HUES64 (cell line): ENCODE data around the gene SLC26A5.
"Not testable (repeated sequence)": the region's sequence is repeated elsewhere in the genome, so short reads cannot be mapped to it uniquely, and the experiment has no call there.

Experiments used
- H3K27ac ChIP-seq: 2 replicates; pipeline ENCODE4 v1.7.0; 2013; ENCODE audit warnings: low read depth, low read length, inconsistent platforms
- H3K27me3 ChIP-seq: 2 replicates; pipeline ENCODE4 v1.6.1; 2013; ENCODE audit warnings: mild to moderate bottlenecking, low read length; ENCODE audit not compliant: insufficient read depth
- H3K36me3 ChIP-seq: 2 replicates; pipeline ENCODE4 v1.6.1; 2013; ENCODE audit warnings: mild to moderate bottlenecking, low read length; ENCODE audit not compliant: insufficient read depth
- H3K4me1 ChIP-seq: 2 replicates; pipeline ENCODE4 v1.6.1; 2013; ENCODE audit warnings: mild to moderate bottlenecking, low read length, moderate library complexity; ENCODE audit not compliant: insufficient read depth
- H3K4me3 ChIP-seq: 2 replicates; pipeline ENCODE4 v1.5.1; 2013; ENCODE audit warnings: mild to moderate bottlenecking, low read length, moderate library complexity
- H3K9ac ChIP-seq: 2 replicates; pipeline ENCODE4 v1.6.1; 2013; ENCODE audit warnings: mild to moderate bottlenecking, low read depth, low read length
- H3K9me3 ChIP-seq: 2 replicates; pipeline ENCODE4 v1.6.1; 2013; ENCODE audit warnings: low read depth, low read length; ENCODE audit not compliant: insufficient read depth
- WGBS: fragments of 150-250, 120-280 bp; methylation state at CpG from one replicate; pipeline ENCODE4 v1.1.7; 2013; ENCODE audit warnings: missing lambda C conversion rate; 5-methylcytosine and 5-hydroxymethylcytosine counted together

Gene SLC26A5

GRCh38 chr7:103445228-103446048 is 569 bp downstream of the SLC26A5 start:
- peaks cover 9% of the 10 kb centered on the region for H3K4me1 ChIP-seq
- no peak overlapping the region for H3K9ac ChIP-seq
- WGBS = 12% methylated on average over 48 of the region's 48 CpGs
- H3K9me3 ChIP-seq = no peaks in the 10 kb centered on the region
- H3K4me3 ChIP-seq = peak overlapping the region; percentile 51
- H3K27me3 ChIP-seq = peaks cover 61% of the 10 kb centered on the region
- H3K36me3 ChIP-seq = no peaks in the 10 kb centered on the region
- H3K27ac ChIP-seq = no peak overlapping the region

- H3K9ac ChIP-seq = no peak overlapping the region
- H3K4me3 ChIP-seq = no peak overlapping the region
- H3K4me1 ChIP-seq = peaks cover 4% of the 10 kb centered on the region
- 94% methylated on average over 8 of the region's 8 CpGs for WGBS
- H3K27ac ChIP-seq = no peak overlapping the region
- H3K27me3 ChIP-seq = peaks cover 37% of the 10 kb centered on the region
- no peaks in the 10 kb centered on the region for H3K36me3 ChIP-seq
- no peaks in the 10 kb centered on the region for H3K9me3 ChIP-seq
Observed at GRCh38 chr7:103439661-103440060, 6.3 kb downstream of the SLC26A5 start.

GRCh38 chr7:103437623-103438022 is 8.4 kb downstream of the SLC26A5 start:
- Histone ChIP-seq H3K9me3 (no peaks in the 10 kb centered on the region), H3K9ac (no peak overlapping the region), H3K4me3 (no peak overlapping the region), H3K4me1 (no peaks in the 10 kb centered on the region), H3K27me3 (peaks cover 17% of the 10 kb centered on the region), H3K36me3 (no peaks in the 10 kb centered on the region), H3K27ac (no peak overlapping the region)
- WGBS = 50% methylated on average over 1 of the region's 1 CpG

- no peaks in the 10 kb centered on the region for H3K36me3 ChIP-seq
- no peak overlapping the region for H3K27ac ChIP-seq
- peaks cover 12% of the 10 kb centered on the region for H3K27me3 ChIP-seq
- 84% methylated on average over 1 of the region's 1 CpG for WGBS
- H3K4me1 ChIP-seq = no peaks in the 10 kb centered on the region
- H3K4me3 ChIP-seq = no peak overlapping the region
- H3K9ac ChIP-seq = no peak overlapping the region
- no peaks in the 10 kb centered on the region for H3K9me3 ChIP-seq
Observed at GRCh38 chr7:103432712-103433111, 13.3 kb downstream of the SLC26A5 start.

GRCh38 chr7:103425177-103425576 is 20.8 kb downstream of the SLC26A5 start:
- no peak overlapping the region for H3K9ac ChIP-seq
- no peaks in the 10 kb centered on the region for H3K9me3 ChIP-seq
- H3K4me1 ChIP-seq = no peaks in the 10 kb centered on the region
- H3K36me3 ChIP-seq = no peaks in the 10 kb centered on the region
- no peak overlapping the region for H3K27ac ChIP-seq
- WGBS = 60% methylated on average over 1 of the region's 1 CpG
- no peaks in the 10 kb centered on the region for H3K27me3 ChIP-seq
- H3K4me3 ChIP-seq = no peak overlapping the region

- WGBS = 93% methylated on average over 2 of the region's 3 CpGs
- Histone ChIP-seq H3K4me3 (no peak overlapping the region), H3K36me3 (no peaks in the 10 kb centered on the region), H3K9ac (no peak overlapping the region), H3K27me3 (no peaks in the 10 kb centered on the region), H3K4me1 (no peaks in the 10 kb centered on the region), H3K9me3 (no peaks in the 10 kb centered on the region), H3K27ac (no peak overlapping the region)
Observed at GRCh38 chr7:103423467-103424179, 22.4 kb downstream of the SLC26A5 start.

- H3K36me3 ChIP-seq = no peaks in the 10 kb centered on the region
- no peak overlapping the region for H3K4me3 ChIP-seq
- no peak overlapping the region for H3K9ac ChIP-seq
- no peaks in the 10 kb centered on the region for H3K27me3 ChIP-seq
- H3K27ac ChIP-seq = no peak overlapping the region
- H3K4me1 ChIP-seq = no peaks in the 10 kb centered on the region
- 94% methylated on average over 5 of the region's 5 CpGs for WGBS
- H3K9me3 ChIP-seq = no peaks in the 10 kb centered on the region
Observed at GRCh38 chr7:103420857-103421384, 25.1 kb downstream of the SLC26A5 start.

- Histone ChIP-seq H3K36me3 (no peaks in the 10 kb centered on the region), H3K27ac (no peak overlapping the region), H3K4me1 (no peaks in the 10 kb centered on the region), H3K27me3 (no peaks in the 10 kb centered on the region), H3K9ac (no peak overlapping the region), H3K9me3 (no peaks in the 10 kb centered on the region), H3K4me3 (no peak overlapping the region)
- WGBS = 90% methylated on average over 3 of the region's 3 CpGs
Observed at GRCh38 chr7:103418241-103418640, 27.8 kb downstream of the SLC26A5 start.

GRCh38 chr7:103413407-103413806 is 32.6 kb downstream of the SLC26A5 start:
- no peaks in the 10 kb centered on the region for H3K27me3 ChIP-seq
- H3K9ac ChIP-seq = no peak overlapping the region
- H3K36me3 ChIP-seq = no peaks in the 10 kb centered on the region
- WGBS = 83% methylated on average over 5 of the region's 5 CpGs
- H3K27ac ChIP-seq = no peak overlapping the region
- H3K9me3 ChIP-seq = no peaks in the 10 kb centered on the region
- H3K4me3 ChIP-seq = no peak overlapping the region
- H3K4me1 ChIP-seq = no peaks in the 10 kb centered on the region

- no peaks in the 10 kb centered on the region for H3K4me1 ChIP-seq
- H3K36me3 ChIP-seq = no peaks in the 10 kb centered on the region
- H3K9ac ChIP-seq = no peak overlapping the region
- H3K27me3 ChIP-seq = no peaks in the 10 kb centered on the region
- no peak overlapping the region for H3K27ac ChIP-seq
- no peak overlapping the region for H3K4me3 ChIP-seq
- H3K9me3 ChIP-seq = no peaks in the 10 kb centered on the region
- WGBS = 100% methylated on average over 1 of the region's 1 CpG
Observed at GRCh38 chr7:103412151-103412550, 33.9 kb downstream of the SLC26A5 start.

GRCh38 chr7:103405789-103406613 is 40.0 kb downstream of the SLC26A5 start:
- H3K9me3 ChIP-seq, H3K27me3 ChIP-seq, H3K36me3 ChIP-seq, H3K4me3 ChIP-seq, H3K4me1 ChIP-seq, H3K9ac ChIP-seq, H3K27ac ChIP-seq: not testable (repeated sequence)
- 69% methylated on average over 7 of the region's 7 CpGs for WGBS
